ENCODE measurements around the gene SLC9A3. TPM values are rescaled to one million over a fixed set of nuclear protein-coding genes. Genes with fewer than 3 reads are reported as not detected.
A peak's percentile ranks its signal among the peaks of the same experiment; 100 is the strongest.

SLC9A3 gene
- total and polyA plus RNA-seq, 8 donors = 2.7 to 142 (median 14.9) TPM

GRCh38 chr5:522899-523440 lies 1.3 kb downstream of the SLC9A3 start:
- H3K9me3 ChIP-seq = no peaks in the 10 kb centered on the region
- TF ChIP-seq CTCF (IDR thresholded peaks at IDR 0.05) = no peak
- no peak for TF ChIP-seq EP300 (IDR thresholded peaks at IDR 0.05)
- TF ChIP-seq POLR2A (IDR thresholded peaks at IDR 0.05) = no peak
- no peak for TF ChIP-seq POLR2AphosphoS5 (IDR thresholded peaks at IDR 0.05)
- H3K4me1 ChIP-seq = peaks cover 19 to 33% (median 25%) of the 10 kb centered on the region in 4 donors
- H3K27me3 ChIP-seq = peaks cover 27 to 100% (median 92%) of the 10 kb centered on the region in 3 donors
- no peaks in the 10 kb centered on the region for H3K36me3 ChIP-seq
- intact Hi-C loops (cut with DNase I; ENCODE audit: low total_unique reads) = no loop called here
- peak overlapping the region in 4 of 5 donors; percentile 20 to 60 (median 56) for H3K27ac ChIP-seq
- H3K4me3 ChIP-seq = peak overlapping the region in 3 of 4 donors; percentile 13 to 46 (median 37)
- DNase-seq = peak in 1 of 2 donors; percentile 55
- WGBS, 5 donors = 10 to 30% (median 20%) methylated on average over 17 to 21 of the region's 21 CpGs

GRCh38 chr5:522116-522515 lies 2.1 kb downstream of the SLC9A3 start:
- intact Hi-C loops (cut with DNase I; ENCODE audit: low total_unique reads) = no loop called here
- Histone ChIP-seq H3K36me3 (no peaks in the 10 kb centered on the region), H3K27me3 (peaks cover 27 to 100% (median 84%) of the 10 kb centered on the region in 3 donors), H3K4me1 (peaks cover 19 to 30% (median 24%) of the 10 kb centered on the region in 4 donors), H3K4me3 (peak overlapping the region in 1 of 4 donors; percentile 2), H3K27ac (peak overlapping the region in 2 of 5 donors; percentile 12 to 20), H3K9me3 (no peaks in the 10 kb centered on the region)
- DNase-seq = peak; percentile 63 to 70
- whole genome bisulfite sequencing, 5 donors = 21 to 38% (median 28%) methylated on average over 13 to 16 of the region's 16 CpGs
- TF ChIP-seq EP300 (IDR thresholded peaks at IDR 0.05) = no peak
- TF ChIP-seq POLR2AphosphoS5 (IDR thresholded peaks at IDR 0.05) = peak in 2 of 3 donors; percentile 41 to 56

DNA sequence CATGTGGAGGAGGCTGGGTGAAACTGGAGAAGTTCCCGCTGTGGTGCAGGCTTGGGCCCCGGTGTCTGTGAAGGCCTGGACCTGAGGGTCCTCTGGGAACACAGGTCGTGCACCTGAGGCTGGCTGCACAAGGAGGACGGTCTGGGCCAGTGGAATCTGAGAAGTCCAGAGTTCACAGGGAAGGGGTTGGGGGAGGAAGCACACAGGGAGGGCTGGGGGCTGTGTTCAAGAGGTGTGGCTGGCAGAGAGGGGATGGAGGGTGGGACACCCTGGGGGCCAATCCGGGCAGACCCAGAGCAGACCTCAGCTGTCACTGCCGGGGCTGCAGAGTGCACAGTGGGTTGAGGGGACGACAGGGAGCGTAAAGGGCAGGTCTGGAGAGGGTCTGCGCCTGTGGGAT lies 2.6 kb downstream of the SLC9A3 start:
- WGBS, 5 donors = 52 to 62% (median 59%) methylated on average over 9 of the region's 9 CpGs
- Histone ChIP-seq H3K27me3 (peaks cover 24 to 100% (median 80%) of the 10 kb centered on the region in 3 donors), H3K4me1 (peaks cover 19 to 30% (median 24%) of the 10 kb centered on the region in 4 donors), H3K36me3 (no peaks in the 10 kb centered on the region), H3K27ac (peak overlapping the region in 1 of 5 donors; percentile 12), H3K4me3 (no peak overlapping the region), H3K9me3 (no peaks in the 10 kb centered on the region)
- DNase-seq = no peak
- intact Hi-C loops (cut with DNase I; ENCODE audit: low total_unique reads) = no loop called here
- TF ChIP-seq CTCF (IDR thresholded peaks at IDR 0.05) (no peak), POLR2AphosphoS5 (IDR thresholded peaks at IDR 0.05) (no peak), EP300 (IDR thresholded peaks at IDR 0.05) (no peak), POLR2A (IDR thresholded peaks at IDR 0.05) (no peak)

- Histone ChIP-seq H3K27me3 (peaks cover 20 to 100% (median 71%) of the 10 kb centered on the region in 3 donors), H3K27ac (no peak overlapping the region), H3K4me3 (no peak overlapping the region), H3K36me3 (no peaks in the 10 kb centered on the region), H3K4me1 (peaks cover 19 to 30% (median 24%) of the 10 kb centered on the region in 4 donors), H3K9me3 (no peaks in the 10 kb centered on the region)
- intact Hi-C loops (cut with DNase I; ENCODE audit: low total_unique reads) = no loop called here
- 76 to 92% (median 83%) methylated on average over 8 to 9 of the region's 9 CpGs for WGBS, 5 donors
- no peak for DNase-seq
- TF ChIP-seq CTCF (IDR thresholded peaks at IDR 0.05) (no peak), EP300 (IDR thresholded peaks at IDR 0.05) (no peak), POLR2A (IDR thresholded peaks at IDR 0.05) (no peak), POLR2AphosphoS5 (IDR thresholded peaks at IDR 0.05) (no peak)
Observed at GRCh38 chr5:520850-521226, 3.4 kb downstream of the SLC9A3 start.
